B cell (primary cell): ENCODE results near the gene ZNF814.

Source experiments
- CTCF ChIP-seq: fragments of 200-600 bp; IDR thresholded peaks from one replicate; pipeline ENCODE4 v1.8.0; 2022; ENCODE audit warnings: antibody characterized with exemption, mild to moderate bottlenecking
- EZH2 ChIP-seq: IDR thresholded peaks from 2 replicates; pipeline ENCODE4 v1.6.1; 2012; ENCODE audit warnings: borderline replicate concordance, low read depth, mild to moderate bottlenecking, moderate library complexity, low read length; ENCODE audit not compliant: insufficient read depth, poor library complexity, severe bottlenecking

DNA sequence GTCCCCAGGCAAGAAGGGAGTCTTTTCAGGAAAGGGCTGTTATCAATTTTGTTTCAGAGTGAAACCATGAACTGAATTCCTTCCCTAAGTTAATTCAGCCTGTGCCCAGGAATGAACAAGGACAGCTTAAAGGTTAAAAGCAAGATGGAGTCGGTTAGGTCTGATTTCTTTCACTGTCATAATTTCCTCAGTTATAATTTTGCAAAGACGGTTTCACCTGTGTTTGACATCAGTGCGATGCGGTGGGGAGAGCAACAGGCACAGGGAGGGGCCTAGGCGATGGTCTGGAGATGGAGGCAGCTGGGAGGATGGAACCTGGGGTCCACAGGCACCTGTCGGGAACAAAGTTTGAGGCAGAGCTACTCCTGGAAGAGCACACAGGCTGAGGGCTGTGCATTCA is 68.2 kb downstream of the ZNF814 start:
- TF ChIP-seq CTCF (no peak), EZH2 (no peak)
